ENCODE measurements around the gene ITGB8.

The ITGB8 gene

GRCh38 chr7:20331910-20332813 is 1.5 kb downstream of the ITGB8 start:
- Histone ChIP-seq H3K9ac (ENCODE audit: low read depth in 1 of 2, low read length in 2 of 2) (peak overlapping the region; percentile 86 to 89), H3K36me3 (ENCODE audit: control insufficient read depth in 1 of 2, insufficient read depth in 2 of 2, low read length in 2 of 2) (no peaks in the 10 kb centered on the region), H3K4me1 (ENCODE audit: control insufficient read depth in 1 of 2, insufficient read depth in 2 of 2, low read length in 2 of 2) (peaks cover 10 to 25% of the 10 kb centered on the region in 2 donors), H3K27me3 (ENCODE audit: control insufficient read depth in 1 of 2, insufficient read depth in 2 of 2, low read length in 2 of 2) (no peaks in the 10 kb centered on the region), H3K4me3 (ENCODE audit: low read depth in 1 of 2, low read length in 2 of 2) (peak overlapping the region; percentile 85 to 96), H3K27ac (ENCODE audit: low read depth, low read length) (peak overlapping the region; percentile 92), H3K9me3 (ENCODE audit: control insufficient read depth in 1 of 2, low read length in 2 of 2) (no peaks in the 10 kb centered on the region)

- Histone ChIP-seq H3K27ac (ENCODE audit: low read depth, low read length) (no peak overlapping the region), H3K4me1 (ENCODE audit: control insufficient read depth in 1 of 2, insufficient read depth in 2 of 2, low read length in 2 of 2) (peaks cover 7% of the 10 kb centered on the region in 2 donors), H3K36me3 (ENCODE audit: control insufficient read depth in 1 of 2, insufficient read depth in 2 of 2, low read length in 2 of 2) (no peaks in the 10 kb centered on the region), H3K9me3 (ENCODE audit: control insufficient read depth in 1 of 2, low read length in 2 of 2) (no peaks in the 10 kb centered on the region), H3K27me3 (ENCODE audit: control insufficient read depth in 1 of 2, insufficient read depth in 2 of 2, low read length in 2 of 2) (no peaks in the 10 kb centered on the region), H3K9ac (ENCODE audit: low read depth in 1 of 2, low read length in 2 of 2) (no peak overlapping the region), H3K4me3 (ENCODE audit: low read depth in 1 of 2, low read length in 2 of 2) (no peak overlapping the region)
Observed at GRCh38 chr7:20338285-20338684, 7.6 kb downstream of the ITGB8 start.

GRCh38 chr7:20340839-20341238 is 10.1 kb downstream of the ITGB8 start:
- Histone ChIP-seq H3K9ac (ENCODE audit: low read depth in 1 of 2, low read length in 2 of 2) (no peak overlapping the region), H3K27ac (ENCODE audit: low read depth, low read length) (no peak overlapping the region)

GRCh38 chr7:20343205-20343604 is 12.5 kb downstream of the ITGB8 start:
- Histone ChIP-seq H3K4me3 (ENCODE audit: low read depth in 1 of 2, low read length in 2 of 2) (no peak overlapping the region), H3K27ac (ENCODE audit: low read depth, low read length) (no peak overlapping the region), H3K36me3 (ENCODE audit: control insufficient read depth in 1 of 2, insufficient read depth in 2 of 2, low read length in 2 of 2) (no peaks in the 10 kb centered on the region), H3K9ac (ENCODE audit: low read depth in 1 of 2, low read length in 2 of 2) (no peak overlapping the region), H3K4me1 (ENCODE audit: control insufficient read depth in 1 of 2, insufficient read depth in 2 of 2, low read length in 2 of 2) (no peaks in the 10 kb centered on the region), H3K27me3 (ENCODE audit: control insufficient read depth in 1 of 2, insufficient read depth in 2 of 2, low read length in 2 of 2) (no peaks in the 10 kb centered on the region), H3K9me3 (ENCODE audit: control insufficient read depth in 1 of 2, low read length in 2 of 2) (no peaks in the 10 kb centered on the region)

More at GRCh38 chr7:20340839-20341238, 10.1 kb downstream of the ITGB8 start:
- H3K9me3 ChIP-seq (ENCODE audit: control insufficient read depth in 1 of 2, low read length in 2 of 2) = no peaks in the 10 kb centered on the region
- no peaks in the 10 kb centered on the region for H3K4me1 ChIP-seq (ENCODE audit: control insufficient read depth in 1 of 2, insufficient read depth in 2 of 2, low read length in 2 of 2)
- no peaks in the 10 kb centered on the region for H3K36me3 ChIP-seq (ENCODE audit: control insufficient read depth in 1 of 2, insufficient read depth in 2 of 2, low read length in 2 of 2)
- H3K27me3 ChIP-seq (ENCODE audit: control insufficient read depth in 1 of 2, insufficient read depth in 2 of 2, low read length in 2 of 2) = no peaks in the 10 kb centered on the region
- no peak overlapping the region for H3K4me3 ChIP-seq (ENCODE audit: low read depth in 1 of 2, low read length in 2 of 2)

GRCh38 chr7:20343941-20344340 is 13.2 kb downstream of the ITGB8 start:
- H3K36me3 ChIP-seq (ENCODE audit: control insufficient read depth in 1 of 2, insufficient read depth in 2 of 2, low read length in 2 of 2) = no peaks in the 10 kb centered on the region
- H3K9ac ChIP-seq (ENCODE audit: low read depth in 1 of 2, low read length in 2 of 2) = no peak overlapping the region
- no peak overlapping the region for H3K4me3 ChIP-seq (ENCODE audit: low read depth in 1 of 2, low read length in 2 of 2)
- no peaks in the 10 kb centered on the region for H3K27me3 ChIP-seq (ENCODE audit: control insufficient read depth in 1 of 2, insufficient read depth in 2 of 2, low read length in 2 of 2)
- H3K9me3 ChIP-seq (ENCODE audit: control insufficient read depth in 1 of 2, low read length in 2 of 2) = no peaks in the 10 kb centered on the region
- H3K4me1 ChIP-seq (ENCODE audit: control insufficient read depth in 1 of 2, insufficient read depth in 2 of 2, low read length in 2 of 2) = no peaks in the 10 kb centered on the region
- no peak overlapping the region for H3K27ac ChIP-seq (ENCODE audit: low read depth, low read length)

- no peak overlapping the region for H3K4me3 ChIP-seq (ENCODE audit: low read depth in 1 of 2, low read length in 2 of 2)
- no peaks in the 10 kb centered on the region for H3K9me3 ChIP-seq (ENCODE audit: control insufficient read depth in 1 of 2, low read length in 2 of 2)
- H3K36me3 ChIP-seq (ENCODE audit: control insufficient read depth in 1 of 2, insufficient read depth in 2 of 2, low read length in 2 of 2) = no peaks in the 10 kb centered on the region
- H3K27me3 ChIP-seq (ENCODE audit: control insufficient read depth in 1 of 2, insufficient read depth in 2 of 2, low read length in 2 of 2) = no peaks in the 10 kb centered on the region
- H3K4me1 ChIP-seq (ENCODE audit: control insufficient read depth in 1 of 2, insufficient read depth in 2 of 2, low read length in 2 of 2) = no peaks in the 10 kb centered on the region
- H3K9ac ChIP-seq (ENCODE audit: low read depth in 1 of 2, low read length in 2 of 2) = no peak overlapping the region
- H3K27ac ChIP-seq (ENCODE audit: low read depth, low read length) = no peak overlapping the region
Observed at GRCh38 chr7:20344396-20344795, 13.7 kb downstream of the ITGB8 start.

GRCh38 chr7:20346577-20346976 is 15.9 kb downstream of the ITGB8 start:
- H3K27me3 ChIP-seq (ENCODE audit: control insufficient read depth in 1 of 2, insufficient read depth in 2 of 2, low read length in 2 of 2) = no peaks in the 10 kb centered on the region
- H3K4me3 ChIP-seq (ENCODE audit: low read depth in 1 of 2, low read length in 2 of 2) = no peak overlapping the region
- H3K9me3 ChIP-seq (ENCODE audit: control insufficient read depth in 1 of 2, low read length in 2 of 2) = no peaks in the 10 kb centered on the region
- H3K27ac ChIP-seq (ENCODE audit: low read depth, low read length) = no peak overlapping the region
- H3K9ac ChIP-seq (ENCODE audit: low read depth in 1 of 2, low read length in 2 of 2) = no peak overlapping the region
- peaks cover 0 to 12% of the 10 kb centered on the region in 2 donors for H3K4me1 ChIP-seq (ENCODE audit: control insufficient read depth in 1 of 2, insufficient read depth in 2 of 2, low read length in 2 of 2)
- H3K36me3 ChIP-seq (ENCODE audit: control insufficient read depth in 1 of 2, insufficient read depth in 2 of 2, low read length in 2 of 2) = no peaks in the 10 kb centered on the region

GRCh38 chr7:20347680-20348079 is 17.0 kb downstream of the ITGB8 start:
- H3K27me3 ChIP-seq (ENCODE audit: control insufficient read depth in 1 of 2, insufficient read depth in 2 of 2, low read length in 2 of 2) = no peaks in the 10 kb centered on the region
- no peaks in the 10 kb centered on the region for H3K9me3 ChIP-seq (ENCODE audit: control insufficient read depth in 1 of 2, low read length in 2 of 2)
- no peaks in the 10 kb centered on the region for H3K36me3 ChIP-seq (ENCODE audit: control insufficient read depth in 1 of 2, insufficient read depth in 2 of 2, low read length in 2 of 2)
- H3K4me1 ChIP-seq (ENCODE audit: control insufficient read depth in 1 of 2, insufficient read depth in 2 of 2, low read length in 2 of 2) = peaks cover 0 to 12% of the 10 kb centered on the region in 2 donors
- no peak overlapping the region for H3K9ac ChIP-seq (ENCODE audit: low read depth in 1 of 2, low read length in 2 of 2)
- H3K27ac ChIP-seq (ENCODE audit: low read depth, low read length) = no peak overlapping the region
- H3K4me3 ChIP-seq (ENCODE audit: low read depth in 1 of 2, low read length in 2 of 2) = no peak overlapping the region

GRCh38 chr7:20348125-20348807 is 17.6 kb downstream of the ITGB8 start:
- Histone ChIP-seq H3K27ac (ENCODE audit: low read depth, low read length) (no peak overlapping the region), H3K9me3 (ENCODE audit: control insufficient read depth in 1 of 2, low read length in 2 of 2) (no peaks in the 10 kb centered on the region), H3K27me3 (ENCODE audit: control insufficient read depth in 1 of 2, insufficient read depth in 2 of 2, low read length in 2 of 2) (no peaks in the 10 kb centered on the region), H3K36me3 (ENCODE audit: control insufficient read depth in 1 of 2, insufficient read depth in 2 of 2, low read length in 2 of 2) (no peaks in the 10 kb centered on the region), H3K4me1 (ENCODE audit: control insufficient read depth in 1 of 2, insufficient read depth in 2 of 2, low read length in 2 of 2) (peaks cover 0 to 12% of the 10 kb centered on the region in 2 donors), H3K9ac (ENCODE audit: low read depth in 1 of 2, low read length in 2 of 2) (no peak overlapping the region), H3K4me3 (ENCODE audit: low read depth in 1 of 2, low read length in 2 of 2) (no peak overlapping the region)

- Histone ChIP-seq H3K9ac (ENCODE audit: low read depth in 1 of 2, low read length in 2 of 2) (no peak overlapping the region), H3K36me3 (ENCODE audit: control insufficient read depth in 1 of 2, insufficient read depth in 2 of 2, low read length in 2 of 2) (no peaks in the 10 kb centered on the region), H3K27me3 (ENCODE audit: control insufficient read depth in 1 of 2, insufficient read depth in 2 of 2, low read length in 2 of 2) (no peaks in the 10 kb centered on the region), H3K27ac (ENCODE audit: low read depth, low read length) (no peak overlapping the region), H3K9me3 (ENCODE audit: control insufficient read depth in 1 of 2, low read length in 2 of 2) (no peaks in the 10 kb centered on the region), H3K4me1 (ENCODE audit: control insufficient read depth in 1 of 2, insufficient read depth in 2 of 2, low read length in 2 of 2) (peaks cover 0 to 12% of the 10 kb centered on the region in 2 donors), H3K4me3 (ENCODE audit: low read depth in 1 of 2, low read length in 2 of 2) (no peak overlapping the region)
Observed at GRCh38 chr7:20350518-20350951, 19.8 kb downstream of the ITGB8 start.
